K562 (cell line): ENCODE data around the gene HSPB2. TPM values are rescaled to one million over a fixed set of nuclear protein-coding genes. Genes with fewer than 3 reads are reported as not detected.
A peak's percentile ranks its signal among the peaks of the same experiment; 100 is the strongest.

ENCODE experiments used
- CCNT2 ChIP-seq: IDR thresholded peaks from 2 replicates; pipeline ENCODE4 v1.6.1; 2011; ENCODE audit warnings: borderline replicate concordance, low read depth, mild to moderate bottlenecking, moderate library complexity, mixed read lengths, low read length; ENCODE audit not compliant: insufficient read length; ENCODE audit errors: extremely low read depth
- CEBPB ChIP-seq: fragments of 450-650 bp; IDR thresholded peaks from 2 replicates; pipeline ENCODE4 v1.6.1; 2016; ENCODE audit warnings: missing genetic modification characterization, missing compliant biosample characterization
- KDM5B ChIP-seq: fragments of 200-600 bp; sonication (generic); IDR thresholded peaks from 2 replicates; pipeline ENCODE4 v1.6.1; 2012; ENCODE audit warnings: low read depth, mild to moderate bottlenecking, moderate library complexity, low read length, control low read depth, inconsistent platforms; ENCODE audit not compliant: insufficient replicate concordance
- PHF21A ChIP-seq: fragments of 450-650 bp; IDR thresholded peaks from 2 replicates; pipeline ENCODE4 v1.6.1; 2017; ENCODE audit warnings: low read depth, borderline replicate concordance
- POLR2B ChIP-seq: fragments of 450-650 bp; IDR thresholded peaks from 2 replicates; pipeline ENCODE4 v1.6.1; 2018; ENCODE audit warnings: low read depth; ENCODE audit not compliant: partially characterized antibody
- RBBP5 ChIP-seq: fragments of 200-600 bp; sonication (generic); IDR thresholded peaks from 2 replicates; pipeline ENCODE4 v1.6.1; 2012; ENCODE audit warnings: borderline replicate concordance, mild to moderate bottlenecking, low read length, control low read depth, inconsistent platforms; ENCODE audit not compliant: insufficient read depth, poor library complexity, severe bottlenecking
- RBM22 ChIP-seq: fragments of 200-400 bp; formaldehyde crosslinking; IDR thresholded peaks from 2 replicates; pipeline ENCODE4 v1.6.1; 2018; ENCODE audit warnings: low read length, low read depth; ENCODE audit not compliant: poor library complexity, severe bottlenecking
- SMARCB1 ChIP-seq: IDR thresholded peaks from 2 replicates; pipeline ENCODE4 v1.6.1; 2011; ENCODE audit warnings: improper control_type of control experiment, low read depth; ENCODE audit not compliant: insufficient read length
- TAL1 ChIP-seq: fragments of 450-650 bp; IDR thresholded peaks from 2 replicates; pipeline ENCODE4 v1.6.1; 2016; ENCODE audit warnings: mild to moderate bottlenecking
- TEAD4 ChIP-seq, 2 experiments: sonication (generic) in 1 of 2; formaldehyde crosslinking in 1 of 2; IDR thresholded peaks; 2 replicates each; pipeline versions ENCODE4 v1.6.1 to v1.8.0; 2012 to 2022; ENCODE audit warnings: borderline replicate concordance in 1 of 2, inconsistent platforms in 1 of 2, low read length in 1 of 2, mild to moderate bottlenecking in 1 of 2, missing genetic modification reagents in 1 of 2
- ZBTB7A ChIP-seq: IDR thresholded peaks from 2 replicates; pipeline ENCODE4 v1.6.1; 2011; ENCODE audit warnings: low read depth, mild to moderate bottlenecking, low read length, moderate library complexity, borderline replicate concordance; ENCODE audit not compliant: control insufficient read depth
- ZNF263 ChIP-seq: sonication (generic); formaldehyde crosslinking; IDR thresholded peaks from 2 replicates; pipeline ENCODE4 v1.8.0; 2022; ENCODE audit warnings: mild to moderate bottlenecking, missing genetic modification reagents, borderline replicate concordance
- ZNF584 ChIP-seq: fragments of 200-800 bp; sonication (Bioruptor generic); IDR thresholded peaks from 2 replicates; pipeline ENCODE4 v1.6.1; 2016; ENCODE audit warnings: low read depth, mild to moderate bottlenecking, missing genetic modification characterization, missing compliant biosample characterization
- ZNF75A ChIP-seq: fragments of 450-650 bp; formaldehyde crosslinking; IDR thresholded peaks from 2 replicates; pipeline ENCODE4 v1.4.0; 2020; ENCODE audit warnings: mild to moderate bottlenecking
- polyA plus RNA-seq, 8 experiments: library from polyadenylated mRNA; depleted of rRNA in 4 of 8; stranded (reverse) in 5 of 8; unstranded in 3 of 8; fragments of >200 nt; fragmentation: Nextera tagmentation in 2 of 8; fragmentation: Illumina TruSeq in 1 of 8; extraction: Ambion mirVana in 2 of 8; extraction: Trizol in 1 of 8; gene quantifications; 2 replicates each; pipeline versions ENCODE4 v1.2.1 to v1.2.3, GENCODE V29; 2011 to 2014; ENCODE audit warnings: inconsistent platforms in 1 of 8, missing spikeins in 1 of 8
- total RNA-seq, 7 experiments: library from RNA; depleted of rRNA in 6 of 7; stranded (reverse); fragments of >200 nt in 6 of 7; fragmentation: Illumina TruSeq in 2 of 7; extraction: Trizol in 2 of 7; gene quantifications; 2 replicates each; pipeline versions ENCODE4 v1.2.1 to v1.2.3, GENCODE V29; 2011 to 2021; ENCODE audit warnings: low replicate concordance in 1 of 7
- TF ChIP-seq, protein P1 (sequence below): fragments of 250-450 bp; sonication (Bioruptor Pico); IDR thresholded peaks from 2 replicates; pipeline ENCODE4 v1.8.0; 2022; ENCODE audit warnings: moderate library complexity, mild to moderate bottlenecking, inconsistent platforms
- TF ChIP-seq, protein P2 (sequence below): IDR thresholded peaks from 2 replicates; pipeline ENCODE4 v1.6.1; 2012; ENCODE audit warnings: low read depth, low read length, improper control_type of control experiment, borderline replicate concordance
- TF ChIP-seq, protein P3 (sequence below): fragments of 450-650 bp; formaldehyde crosslinking; IDR thresholded peaks from 2 replicates; pipeline ENCODE4 v1.4.0; 2022; ENCODE audit warnings: missing genetic modification characterization
- TF ChIP-seq, protein P4 (sequence below): fragments of 250-450 bp; sonication (Bioruptor Pico); IDR thresholded peaks from 2 replicates; pipeline ENCODE4 v1.8.0; 2022; ENCODE audit warnings: moderate library complexity, mild to moderate bottlenecking, inconsistent platforms

The HSPB2 gene
- total and polyA plus RNA-seq, 9 of the 15 experiments (the other 6 are each of a cell fraction or from before 2014, with no cell fraction given) = 0.06 to 0.35 (median 0.11) TPM; not detected in 5

DNA sequence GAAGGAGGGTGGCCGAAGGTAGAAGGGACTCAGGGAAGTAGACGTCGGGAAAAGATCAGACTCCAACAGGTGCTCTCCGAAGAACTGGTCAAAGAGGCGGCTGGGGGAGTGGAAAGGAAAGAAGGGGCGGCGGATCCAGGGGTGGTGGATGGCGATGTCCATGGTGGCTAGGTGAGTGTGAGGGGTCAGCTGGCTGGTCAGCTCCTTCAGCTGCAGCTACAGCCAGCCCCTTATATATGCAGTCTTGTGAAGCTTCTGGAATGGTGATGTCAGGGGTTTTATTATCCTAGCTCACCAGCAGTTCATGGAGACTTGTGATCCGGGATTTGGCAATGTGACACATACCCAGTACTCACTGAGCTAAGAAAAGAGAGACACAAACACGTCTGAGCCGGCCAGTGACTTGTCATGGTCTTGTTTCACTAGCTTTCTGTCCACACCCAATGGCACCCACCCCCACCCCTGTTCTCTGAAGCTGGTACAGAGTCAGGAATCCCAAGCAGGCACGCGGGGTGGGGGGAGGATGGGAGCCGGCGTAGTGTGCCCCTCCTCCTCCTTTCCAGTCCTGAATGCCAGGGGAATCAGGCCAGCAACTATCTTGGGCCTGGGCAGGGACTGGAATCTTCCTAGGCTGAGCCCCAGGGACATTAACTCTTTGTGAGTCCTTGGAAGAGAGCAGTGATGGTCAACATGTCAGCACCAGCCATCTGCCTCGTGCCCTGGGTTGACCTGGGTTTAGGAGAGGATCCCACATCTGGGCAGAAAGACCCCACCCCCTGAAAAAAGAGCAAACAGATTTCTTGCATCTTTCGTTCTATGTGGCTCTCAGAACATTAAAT, 752 bp upstream of the HSPB2 start, which contains the start of gene CRYAB (continued):
- 0 out of 2 replicates have a peak, but pooled peaks have one; percentile 16 for TF ChIP-seq CEBPB (tag)
- TF ChIP-seq, protein P1, sequence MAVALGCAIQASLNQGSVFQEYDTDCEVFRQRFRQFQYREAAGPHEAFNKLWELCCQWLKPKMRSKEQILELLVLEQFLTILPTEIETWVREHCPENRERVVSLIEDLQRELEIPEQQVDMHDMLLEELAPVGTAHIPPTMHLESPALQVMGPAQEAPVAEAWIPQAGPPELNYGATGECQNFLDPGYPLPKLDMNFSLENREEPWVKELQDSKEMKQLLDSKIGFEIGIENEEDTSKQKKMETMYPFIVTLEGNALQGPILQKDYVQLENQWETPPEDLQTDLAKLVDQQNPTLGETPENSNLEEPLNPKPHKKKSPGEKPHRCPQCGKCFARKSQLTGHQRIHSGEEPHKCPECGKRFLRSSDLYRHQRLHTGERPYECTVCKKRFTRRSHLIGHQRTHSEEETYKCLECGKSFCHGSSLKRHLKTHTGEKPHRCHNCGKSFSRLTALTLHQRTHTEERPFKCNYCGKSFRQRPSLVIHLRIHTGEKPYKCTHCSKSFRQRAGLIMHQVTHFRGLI (CRISPR knock-in tag) = no peak
- no peak for TF ChIP-seq ZNF584 (CRISPR knock-in tag)
- TF ChIP-seq, protein P2, sequence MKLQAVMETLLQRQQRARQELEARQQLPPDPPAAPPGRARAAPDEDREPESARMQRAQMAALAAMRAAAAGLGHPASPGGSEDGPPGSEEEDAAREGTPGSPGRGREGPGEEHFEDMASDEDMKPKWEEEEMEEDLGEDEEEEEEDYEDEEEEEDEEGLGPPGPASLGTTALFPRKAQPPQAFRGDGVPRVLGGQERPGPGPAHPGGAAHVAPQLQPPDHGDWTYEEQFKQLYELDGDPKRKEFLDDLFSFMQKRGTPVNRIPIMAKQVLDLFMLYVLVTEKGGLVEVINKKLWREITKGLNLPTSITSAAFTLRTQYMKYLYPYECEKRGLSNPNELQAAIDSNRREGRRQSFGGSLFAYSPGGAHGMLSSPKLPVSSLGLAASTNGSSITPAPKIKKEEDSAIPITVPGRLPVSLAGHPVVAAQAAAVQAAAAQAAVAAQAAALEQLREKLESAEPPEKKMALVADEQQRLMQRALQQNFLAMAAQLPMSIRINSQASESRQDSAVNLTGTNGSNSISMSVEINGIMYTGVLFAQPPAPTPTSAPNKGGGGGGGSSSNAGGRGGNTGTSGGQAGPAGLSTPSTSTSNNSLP = no peak
- TF ChIP-seq ZNF263 (CRISPR knock-in tag) = peak; percentile 60; the same call in 1 of the 2 replicates
- TF ChIP-seq ZNF75A (CRISPR knock-in tag) = no peak
- TF ChIP-seq TAL1 = peak; percentile 45; the same call in 1 of the 2 replicates
- TF ChIP-seq, protein P3, sequence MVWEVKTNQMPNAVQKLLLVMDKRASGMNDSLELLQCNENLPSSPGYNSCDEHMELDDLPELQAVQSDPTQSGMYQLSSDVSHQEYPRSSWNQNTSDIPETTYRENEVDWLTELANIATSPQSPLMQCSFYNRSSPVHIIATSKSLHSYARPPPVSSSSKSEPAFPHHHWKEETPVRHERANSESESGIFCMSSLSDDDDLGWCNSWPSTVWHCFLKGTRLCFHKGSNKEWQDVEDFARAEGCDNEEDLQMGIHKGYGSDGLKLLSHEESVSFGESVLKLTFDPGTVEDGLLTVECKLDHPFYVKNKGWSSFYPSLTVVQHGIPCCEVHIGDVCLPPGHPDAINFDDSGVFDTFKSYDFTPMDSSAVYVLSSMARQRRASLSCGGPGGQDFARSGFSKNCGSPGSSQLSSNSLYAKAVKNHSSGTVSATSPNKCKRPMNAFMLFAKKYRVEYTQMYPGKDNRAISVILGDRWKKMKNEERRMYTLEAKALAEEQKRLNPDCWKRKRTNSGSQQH (CRISPR knock-in tag) = no peak
- no peak for TF ChIP-seq CCNT2
- no peak for TF ChIP-seq RBM22
- TF ChIP-seq POLR2B = no peak
- TF ChIP-seq ZBTB7A = 0 out of 2 replicates have a peak, but pooled peaks have one; percentile 43
- no peak for TF ChIP-seq KDM5B
- TF ChIP-seq RBBP5 = peak; percentile 42
- TF ChIP-seq TEAD4 (IDR thresholded peaks at IDR 0.05; ENCODE audit: low read length) = peak; percentile 11; the same call in 1 of the 2 replicates
- TF ChIP-seq TEAD4 (CRISPR knock-in tag; IDR thresholded peaks at IDR 0.05; ENCODE audit: borderline replicate concordance) = no peak
- no peak for TF ChIP-seq PHF21A
- TF ChIP-seq, protein P4, sequence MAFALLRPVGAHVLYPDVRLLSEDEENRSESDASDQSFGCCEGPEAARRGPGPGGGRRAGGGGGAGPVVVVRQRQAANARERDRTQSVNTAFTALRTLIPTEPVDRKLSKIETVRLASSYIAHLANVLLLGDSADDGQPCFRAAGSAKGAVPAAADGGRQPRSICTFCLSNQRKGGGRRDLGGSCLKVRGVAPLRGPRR (CRISPR knock-in tag) = no peak
- peak; percentile 41 for TF ChIP-seq SMARCB1
